Activated naive CD4-positive, alpha-beta T cell treated with anti-CD3 and anti-CD28 coated beads for 36 hours (primary cell): Measurements from ENCODE around the gene WWP2. TPM values are rescaled to one million over a fixed set of nuclear protein-coding genes. Genes with fewer than 3 reads are reported as not detected.

Experiments used
- CTCF ChIA-PET: fragments of 350-600 bp; sonication (Branson Sonifier 250); formaldehyde crosslinking; loops from one replicate; lab custom pipeline; 2021; ENCODE audit warnings: antibody characterized with exemption; lab: Charles Lee
- DNase-seq: peaks from one replicate; pipeline ENCODE4 v3.0.0-alpha.2; 2020
- H3K27ac Mint-ChIP-seq: one replicate; pipeline ENCODE4 v1.8.0; 2021; ENCODE audit warnings: mild to moderate bottlenecking, mixed read lengths
- H3K27me3 Mint-ChIP-seq: one replicate; pipeline ENCODE4 v1.8.0; 2021; ENCODE audit warnings: low read depth, mixed read lengths
- H3K36me3 Mint-ChIP-seq: one replicate; pipeline ENCODE4 v1.8.0; 2021; ENCODE audit warnings: low read depth, mixed read lengths
- H3K4me1 Mint-ChIP-seq: one replicate; pipeline ENCODE4 v1.8.0; 2021; ENCODE audit warnings: low read depth, mixed read lengths
- H3K4me3 Mint-ChIP-seq: one replicate; pipeline ENCODE4 v1.8.0; 2021; ENCODE audit warnings: mild to moderate bottlenecking, moderate library complexity, mixed read lengths
- H3K9me3 Mint-ChIP-seq: one replicate; pipeline ENCODE4 v1.8.0; 2021; ENCODE audit warnings: mixed read lengths
- intact Hi-C: fragments of 100-400 bp; cut with micrococcal nuclease; formaldehyde crosslinking; loops from one replicate; pipeline ENCODE4 v1.15.1; 2023
- total RNA-seq, 2 experiments: library from RNA; stranded (reverse); gene quantifications; one replicate each; pipeline ENCODE4 v1.2.3, GENCODE V29; 2021

WWP2 gene
- total RNA-seq, 2 experiments from 2014 or later: 27.7 to 32.3 TPM

DNA sequence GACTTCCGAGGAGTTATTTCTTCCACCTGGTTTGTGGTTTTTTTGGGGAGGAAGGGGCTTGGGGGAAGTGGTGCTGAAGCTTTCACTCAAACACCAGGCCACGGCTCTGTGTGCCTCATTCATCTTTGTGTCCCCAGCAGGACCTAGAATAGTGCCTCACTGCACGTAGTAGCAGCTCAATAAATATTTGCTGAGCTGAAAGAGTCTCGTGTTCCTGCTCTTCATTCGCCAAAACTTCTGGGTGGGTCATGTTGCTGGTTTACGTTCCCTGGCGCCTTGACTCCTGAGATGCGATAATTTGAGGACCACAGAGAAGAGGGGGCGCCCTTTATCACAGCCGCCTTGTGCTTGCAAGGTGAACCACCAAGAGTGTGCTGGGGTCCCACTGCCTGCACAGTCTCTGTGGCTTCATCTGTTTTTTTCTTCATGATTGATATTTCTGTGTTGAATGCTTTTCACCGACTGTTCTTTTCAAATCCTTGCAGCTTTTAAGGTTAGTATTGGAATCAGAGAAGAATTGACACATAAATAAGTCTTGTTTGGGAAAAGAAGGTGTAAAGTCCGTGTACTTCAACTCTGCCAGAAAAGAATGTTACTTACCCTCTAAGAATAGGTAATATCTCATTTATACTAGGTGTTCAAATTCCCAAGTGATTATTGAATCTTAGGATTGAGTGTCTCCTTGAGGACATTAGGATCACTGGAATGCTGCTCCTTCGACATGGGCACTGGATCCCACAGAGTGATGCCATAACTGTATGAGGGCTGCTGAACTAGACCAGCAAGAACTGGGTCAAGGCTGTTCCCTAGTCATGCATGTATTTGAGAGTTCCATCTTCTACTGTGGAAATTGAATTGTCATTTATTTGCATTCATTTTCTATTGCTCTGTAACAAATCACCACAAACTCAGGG is 96.3 kb downstream of the WWP2 start:
- Mint-ChIP-seq H3K27me3 (no peaks in the 10 kb centered on the region), H3K36me3 (peaks cover 7% of the 10 kb centered on the region), H3K27ac (no peak overlapping the region), H3K4me1 (no peaks in the 10 kb centered on the region), H3K4me3 (no peak overlapping the region), H3K9me3 (no peaks in the 10 kb centered on the region)
- CTCF ChIA-PET: interaction anchor here (0.6 to 1.3 kb wide), 2 partner anchors 44 to 72 kb away, joined by 3 read pairs; no protein-coding TSS in a partner anchor
- no peak for DNase-seq
- intact Hi-C loops: loop anchor here (2.0 kb wide), 1 partner anchor 62 kb away; no protein-coding TSS in a partner anchor

DNA sequence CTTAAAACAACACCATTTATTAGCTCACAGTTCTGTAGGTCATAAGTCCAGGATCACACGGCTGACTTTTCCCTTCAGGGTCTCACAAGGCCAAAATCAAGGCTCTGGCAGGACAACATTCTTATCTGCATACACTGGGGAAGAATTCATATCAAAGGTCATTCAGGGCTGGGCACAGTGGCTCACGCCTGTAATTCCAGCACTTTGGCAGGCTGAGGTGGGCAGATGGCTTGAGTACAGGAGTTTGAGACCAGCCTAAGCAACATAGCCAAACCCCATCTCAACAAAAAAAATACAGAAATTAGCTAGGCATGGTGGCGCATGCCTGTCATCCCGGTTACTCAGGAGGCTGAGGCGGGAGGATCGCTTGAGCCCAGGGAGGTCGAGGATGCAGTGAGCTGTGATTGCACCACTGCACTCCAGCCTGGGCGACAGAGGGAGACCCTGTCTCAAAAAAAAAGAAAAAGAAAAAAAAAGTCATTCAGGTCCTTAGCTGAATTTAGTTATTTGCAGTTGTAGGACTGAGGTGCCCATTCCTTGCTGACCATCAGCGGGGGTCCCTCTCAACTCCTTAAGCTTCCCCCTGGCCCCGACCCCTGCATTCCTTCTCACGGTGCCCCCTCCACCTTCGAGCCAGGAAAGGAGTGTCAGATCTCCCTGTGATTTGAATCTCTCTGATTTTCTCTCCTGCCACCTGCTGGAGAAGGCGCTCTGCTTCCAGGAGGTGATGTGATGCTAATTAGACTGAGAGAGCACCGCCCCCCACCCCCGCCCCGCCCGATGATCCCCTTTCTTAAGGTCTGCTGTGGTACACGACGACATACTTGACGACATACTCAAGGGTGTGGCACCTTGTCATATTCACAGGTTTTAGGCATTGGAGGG is 97.2 kb downstream of the WWP2 start:
- intact Hi-C loops: loop anchor here (2.0 kb wide), 1 partner anchor 63 kb away; no protein-coding TSS in a partner anchor
- H3K27ac Mint-ChIP-seq: no peak overlapping the region
- H3K4me1 Mint-ChIP-seq: no peaks in the 10 kb centered on the region
- peak; percentile 33 for DNase-seq
- H3K36me3 Mint-ChIP-seq: peaks cover 7% of the 10 kb centered on the region
- no peak overlapping the region for H3K4me3 Mint-ChIP-seq
- no peaks in the 10 kb centered on the region for H3K27me3 Mint-ChIP-seq
- CTCF ChIA-PET: interaction anchor here (0.6 to 1.3 kb wide), 2 partner anchors 43 to 71 kb away, joined by 3 read pairs; no protein-coding TSS in a partner anchor
- no peaks in the 10 kb centered on the region for H3K9me3 Mint-ChIP-seq

DNA sequence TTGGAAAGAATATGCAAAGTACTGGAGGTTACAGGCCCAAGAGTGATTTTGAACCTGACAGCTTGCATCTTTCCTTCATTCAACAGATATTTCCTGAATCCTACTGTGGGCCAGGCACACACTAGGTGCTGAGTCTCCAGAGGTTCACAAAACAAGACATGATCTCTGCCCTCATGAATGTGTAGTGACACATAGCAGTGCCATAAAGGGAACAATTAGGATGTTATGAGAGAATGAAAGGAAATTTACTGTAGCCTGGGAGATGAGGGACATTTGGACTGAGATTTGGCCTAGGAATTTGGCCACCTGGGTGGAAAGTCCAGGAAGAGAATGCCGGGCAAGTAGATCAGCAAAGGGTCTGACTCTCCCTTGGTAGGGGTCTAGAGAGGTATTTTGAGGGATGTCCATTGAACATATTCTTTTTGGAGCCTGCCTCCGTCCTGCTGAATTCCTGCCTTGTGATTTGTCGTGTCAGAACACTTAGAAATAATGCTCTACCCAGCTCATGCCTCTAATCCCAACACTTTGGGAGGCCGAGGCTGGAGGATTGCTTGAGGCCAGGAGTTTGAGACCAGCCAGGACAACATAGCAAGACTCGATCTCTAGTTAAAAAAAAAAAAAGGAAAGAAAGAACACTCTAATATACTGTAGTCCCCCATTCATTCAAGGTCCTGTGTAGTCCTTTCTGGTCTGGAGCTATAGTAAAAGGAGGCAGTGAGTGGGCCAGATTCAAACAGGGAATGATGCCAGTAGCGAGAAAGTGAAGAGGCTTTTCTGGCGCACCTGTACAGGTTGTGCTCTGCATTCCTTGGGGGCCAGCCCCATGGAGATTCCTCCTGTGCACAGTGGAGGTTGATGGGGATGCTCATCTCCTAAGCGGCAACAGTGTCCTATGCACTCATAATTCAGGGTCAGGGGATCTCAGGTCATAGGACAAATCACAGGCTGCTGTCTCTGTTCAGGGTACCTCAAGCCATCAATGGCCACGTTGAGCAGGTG is 98.4 kb downstream of the WWP2 start:
- CTCF ChIA-PET: interaction anchor here (0.6 to 1.3 kb wide), 2 partner anchors 21 to 70 kb away, joined by 3 to 6 read pairs; no protein-coding TSS in a partner anchor
- peaks cover 7% of the 10 kb centered on the region for H3K36me3 Mint-ChIP-seq
- no peak overlapping the region for H3K27ac Mint-ChIP-seq
- no peaks in the 10 kb centered on the region for H3K4me1 Mint-ChIP-seq
- DNase-seq: no peak
- no peak overlapping the region for H3K4me3 Mint-ChIP-seq
- intact Hi-C loops: no loop called here
- no peaks in the 10 kb centered on the region for H3K9me3 Mint-ChIP-seq
- H3K27me3 Mint-ChIP-seq: no peaks in the 10 kb centered on the region

DNA sequence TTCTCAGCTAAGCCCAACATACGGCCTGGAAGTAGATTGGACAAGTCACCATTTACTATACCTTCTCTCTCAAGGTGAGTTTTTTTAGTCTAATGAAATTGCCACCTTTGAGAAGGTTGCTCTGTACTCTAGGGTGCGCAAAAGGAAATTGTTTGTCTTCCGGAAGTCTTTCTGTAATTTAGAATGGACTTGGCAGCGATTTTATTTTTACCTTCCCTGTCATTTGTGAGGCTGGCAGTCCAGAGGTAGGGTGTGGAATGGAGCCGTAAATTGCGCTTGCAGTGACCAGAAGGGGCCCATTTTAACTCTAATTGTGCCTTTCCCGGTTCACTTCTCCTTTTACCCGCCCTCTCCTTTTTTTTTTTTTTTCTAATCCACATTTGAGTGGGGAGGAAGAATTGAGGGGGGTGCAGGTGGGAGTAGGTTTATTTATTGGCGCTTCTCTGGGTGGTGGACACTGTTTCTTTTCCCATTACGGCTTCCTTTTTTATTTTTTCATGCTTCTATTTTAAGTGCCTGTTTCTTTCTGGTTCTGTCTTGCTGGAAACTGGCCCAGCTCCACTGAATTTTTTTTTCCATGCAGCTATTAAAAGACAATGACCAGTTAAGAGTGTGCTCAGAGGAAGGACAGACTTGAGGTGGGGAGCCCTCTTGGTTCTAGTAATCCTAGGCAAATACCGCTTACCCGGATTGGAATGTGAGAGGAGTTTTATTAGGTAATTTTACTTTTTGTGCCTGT is 99.3 kb downstream of the WWP2 start:
- intact Hi-C loops: no loop called here
- H3K9me3 Mint-ChIP-seq: no peaks in the 10 kb centered on the region
- no peaks in the 10 kb centered on the region for H3K27me3 Mint-ChIP-seq
- CTCF ChIA-PET: interaction anchor here (0.6 kb wide), 1 partner anchor 21 kb away, joined by 6 read pairs; no protein-coding TSS in a partner anchor
- H3K4me1 Mint-ChIP-seq: no peaks in the 10 kb centered on the region
- no peak for DNase-seq
- no peak overlapping the region for H3K27ac Mint-ChIP-seq
- H3K4me3 Mint-ChIP-seq: no peak overlapping the region
- peaks cover 7% of the 10 kb centered on the region for H3K36me3 Mint-ChIP-seq

DNA sequence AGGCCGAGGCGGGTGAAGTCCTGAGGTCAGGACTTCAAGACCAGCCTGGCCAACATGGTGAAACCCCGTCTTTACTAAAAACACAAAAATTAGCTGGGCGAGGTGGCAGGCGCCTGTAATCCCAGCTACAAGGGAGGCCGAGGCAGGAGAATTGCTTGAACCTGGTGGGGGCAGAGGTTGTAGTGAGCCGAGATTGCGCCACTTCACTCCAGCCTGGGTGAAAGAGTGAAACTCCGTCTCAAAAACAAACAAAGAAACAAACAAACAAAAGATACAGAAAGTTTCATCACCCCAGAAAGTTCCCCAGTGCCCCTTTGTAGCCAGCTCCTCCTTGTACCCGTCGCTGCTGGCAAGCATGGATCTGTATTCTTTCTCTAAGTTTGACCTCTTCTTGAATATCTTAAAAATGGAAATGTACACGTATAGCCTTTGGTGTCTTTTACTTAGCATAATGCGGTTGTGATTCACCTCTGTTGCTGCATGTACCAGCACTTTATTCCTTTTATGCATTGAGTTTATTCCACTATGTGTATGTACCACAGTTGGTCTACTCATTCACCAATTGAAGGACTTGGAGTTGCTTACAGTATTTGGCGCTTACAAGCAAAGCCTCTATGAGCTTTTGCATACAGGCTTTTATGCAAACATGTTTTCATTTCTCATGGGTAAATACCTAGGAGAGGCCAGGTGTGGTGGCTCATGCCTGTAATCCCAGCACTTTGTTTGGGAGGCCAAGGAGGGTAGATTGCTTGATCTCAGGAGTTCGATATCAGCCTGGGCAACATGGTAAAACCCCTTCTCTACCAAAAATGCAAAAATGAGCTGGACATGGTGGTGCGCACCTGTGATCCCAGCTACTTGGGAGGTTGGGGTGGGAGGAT is 101.5 kb downstream of the WWP2 start:
- intact Hi-C loops: no loop called here
- no peaks in the 10 kb centered on the region for H3K9me3 Mint-ChIP-seq
- H3K4me3 Mint-ChIP-seq: no peak overlapping the region
- H3K27me3 Mint-ChIP-seq: no peaks in the 10 kb centered on the region
- peaks cover 1% of the 10 kb centered on the region for H3K36me3 Mint-ChIP-seq
- no peaks in the 10 kb centered on the region for H3K4me1 Mint-ChIP-seq
- CTCF ChIA-PET: no interaction called here
- DNase-seq: no peak
- no peak overlapping the region for H3K27ac Mint-ChIP-seq

DNA sequence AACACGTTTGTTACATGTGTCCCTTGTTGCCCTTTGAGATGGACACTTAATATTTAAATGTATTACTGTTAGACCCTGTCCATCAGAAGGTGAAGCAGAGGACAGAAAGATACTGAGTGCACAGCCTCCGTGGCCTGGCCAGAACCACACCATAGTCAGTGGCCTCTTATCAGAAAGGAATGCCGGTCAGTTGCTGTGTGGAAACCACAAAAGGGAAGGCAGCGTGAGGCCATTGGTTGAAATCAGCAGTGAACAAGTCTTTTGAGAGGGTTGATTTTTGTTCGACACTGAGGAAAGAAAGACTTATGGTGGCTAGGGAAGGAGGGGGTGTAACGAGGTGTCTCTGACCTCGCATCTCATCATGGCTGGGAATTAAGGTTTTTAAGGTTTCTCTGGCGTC is 103.6 kb downstream of the WWP2 start:
- Mint-ChIP-seq H3K27me3 (no peaks in the 10 kb centered on the region), H3K27ac (no peak overlapping the region), H3K36me3 (no peaks in the 10 kb centered on the region), H3K4me1 (no peaks in the 10 kb centered on the region), H3K9me3 (no peaks in the 10 kb centered on the region), H3K4me3 (no peak overlapping the region)
- DNase-seq: no peak
- intact Hi-C loops: no loop called here
- CTCF ChIA-PET: interaction anchor here (0.6 to 0.7 kb wide), 2 partner anchors 9 to 741 kb away, joined by 3 to 4 read pairs; no protein-coding TSS in a partner anchor

DNA sequence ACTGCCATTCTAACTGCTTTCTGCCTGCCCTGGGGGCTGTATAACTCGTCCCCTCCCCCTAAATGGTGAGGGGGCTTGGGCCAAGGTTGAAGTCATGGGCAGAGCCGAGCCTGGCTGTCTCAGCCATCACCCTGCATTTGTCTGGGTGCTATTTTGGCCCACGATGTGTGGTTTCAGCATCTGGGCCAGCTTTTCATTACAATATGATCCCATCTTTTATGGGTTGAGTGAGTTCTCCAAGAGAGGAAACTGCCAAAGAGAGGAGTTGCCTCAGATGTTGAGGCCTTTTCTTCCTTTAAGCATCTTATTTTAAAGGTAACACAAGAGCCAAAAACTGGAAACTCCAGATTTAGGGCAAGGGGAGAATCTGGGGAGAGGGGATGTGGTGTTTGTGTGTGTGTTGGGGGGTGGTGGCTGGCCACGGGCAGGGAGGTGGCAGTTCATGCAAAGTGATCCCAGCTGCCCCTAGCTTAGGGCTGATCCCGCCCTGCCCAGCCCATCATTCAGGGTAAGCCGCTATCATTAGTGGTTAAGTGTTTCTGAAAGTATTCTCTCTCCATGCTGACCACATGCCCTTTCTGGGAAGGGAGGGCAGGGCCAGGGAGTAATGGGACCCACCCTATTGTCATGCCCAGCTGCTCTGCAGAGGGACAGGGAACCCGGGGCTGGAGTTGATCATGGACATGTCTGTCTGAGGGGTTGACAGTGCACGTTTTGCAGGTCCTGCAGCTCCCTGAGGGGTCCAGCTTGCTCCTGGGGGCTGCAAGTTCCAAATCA is 105.8 kb downstream of the WWP2 start:
- CTCF ChIA-PET: interaction anchor here (0.7 to 0.9 kb wide), 3 partner anchors 16 to 710 kb away, joined by 3 read pairs; no protein-coding TSS in a partner anchor
- intact Hi-C loops: no loop called here
- Mint-ChIP-seq H3K36me3 (peaks cover 11% of the 10 kb centered on the region), H3K4me3 (no peak overlapping the region), H3K27ac (no peak overlapping the region), H3K27me3 (no peaks in the 10 kb centered on the region), H3K4me1 (no peaks in the 10 kb centered on the region), H3K9me3 (no peaks in the 10 kb centered on the region)
- no peak for DNase-seq

DNA sequence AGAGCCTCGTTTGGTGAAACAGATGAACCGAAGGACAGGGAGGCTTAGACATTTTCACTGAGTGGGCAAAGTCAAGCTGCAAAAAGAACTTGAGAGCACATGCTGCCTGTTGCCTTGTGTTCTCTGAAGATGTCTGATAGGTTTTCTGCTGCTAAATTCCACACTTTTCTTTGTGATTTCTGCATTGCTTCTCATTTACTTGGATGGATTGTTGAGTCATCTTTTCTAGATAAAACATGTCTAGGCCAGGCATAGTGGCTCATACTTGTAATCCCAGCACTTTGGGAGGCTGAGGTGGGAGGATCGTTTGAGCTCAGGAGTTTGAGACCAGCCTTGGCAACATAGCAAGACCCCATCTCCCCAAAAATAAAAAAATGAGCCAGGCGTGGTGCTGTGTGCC is 108.6 kb downstream of the WWP2 start:
- DNase-seq: no peak
- peaks cover 19% of the 10 kb centered on the region for H3K36me3 Mint-ChIP-seq
- H3K27ac Mint-ChIP-seq: no peak overlapping the region
- intact Hi-C loops: no loop called here
- H3K4me3 Mint-ChIP-seq: no peak overlapping the region
- no peaks in the 10 kb centered on the region for H3K4me1 Mint-ChIP-seq
- no peaks in the 10 kb centered on the region for H3K9me3 Mint-ChIP-seq
- H3K27me3 Mint-ChIP-seq: no peaks in the 10 kb centered on the region
- CTCF ChIA-PET: interaction anchor here (2.0 kb wide), 1 partner anchor 59 kb away, joined by 11 read pairs; no protein-coding TSS in a partner anchor

DNA sequence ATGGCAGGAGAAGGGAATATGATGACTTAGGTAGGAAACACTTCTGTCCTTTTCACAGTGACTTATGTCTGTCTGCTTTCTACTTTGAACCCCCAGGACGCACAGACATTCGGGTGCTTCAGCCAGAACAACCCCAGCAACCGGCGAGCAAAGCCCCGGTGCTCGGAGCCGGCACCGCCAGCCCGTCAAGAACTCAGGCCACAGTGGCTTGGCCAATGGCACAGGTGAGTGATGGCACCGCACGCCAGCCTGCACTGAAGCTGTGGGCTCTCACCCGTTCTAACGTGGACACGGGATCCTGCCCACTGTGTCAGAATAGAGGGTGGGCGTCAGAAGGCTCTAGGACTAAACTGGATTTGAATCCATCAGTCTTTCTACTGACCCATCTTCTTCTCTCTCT is 109.6 kb downstream of the WWP2 start:
- Mint-ChIP-seq H3K27ac (no peak overlapping the region), H3K4me1 (no peaks in the 10 kb centered on the region), H3K27me3 (no peaks in the 10 kb centered on the region), H3K9me3 (no peaks in the 10 kb centered on the region), H3K36me3 (peaks cover 23% of the 10 kb centered on the region), H3K4me3 (no peak overlapping the region)
- intact Hi-C loops: no loop called here
- no peak for DNase-seq
- CTCF ChIA-PET: interaction anchor here (2.0 kb wide), 1 partner anchor 58 kb away, joined by 11 read pairs; no protein-coding TSS in a partner anchor
